ENCODE measurements around the gene ZNF710. TPM values are rescaled to one million over a fixed set of nuclear protein-coding genes. Genes with fewer than 3 reads are reported as not detected.

The ZNF710 gene
- total and polyA plus RNA-seq, 2 of the 4 experiments (the other 2 are of a cell fraction): 7.6 to 8.2 TPM

DNA sequence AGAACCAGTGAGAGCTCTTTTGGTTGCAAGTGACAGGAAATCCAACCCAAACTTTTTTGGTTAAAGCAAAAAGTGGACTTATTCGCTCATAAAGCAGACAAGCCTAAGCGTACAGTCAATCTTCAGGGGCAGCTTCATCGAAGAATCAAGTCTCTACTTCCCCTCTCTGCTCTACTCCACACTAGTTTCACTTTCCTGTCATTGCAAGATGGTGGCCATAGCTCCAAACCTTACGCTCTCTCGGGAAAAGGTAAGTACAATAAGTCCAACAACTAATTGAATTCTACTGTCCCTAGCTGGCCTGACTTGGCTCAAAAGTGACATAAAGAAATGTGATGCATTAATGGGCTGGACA, 24.9 kb upstream of the ZNF710 start:
- H3K79me1 ChIP-seq (ENCODE audit: low read depth in 1 of 2, low read length in 2 of 2): no peaks in the 10 kb centered on the region
- H3K23ac ChIP-seq (ENCODE audit: low read depth, low read length): no peak overlapping the region
- H3K4me3 ChIP-seq (ENCODE audit: insufficient read depth, low read depth, low read length): no peak overlapping the region
- H4K8ac ChIP-seq (ENCODE audit: low read depth in 2 of 2, low read length in 2 of 2): no peak overlapping the region
- WGBS, 2 experiments (ENCODE audit: extremely low coverage in 2 of 2, insufficient read length in 1 of 2): 29% methylated on average over 1 of the region's 5 CpGs; no CpG with 5 or more reads in 1 of the 2 experiments
- no peak overlapping the region for H4K91ac ChIP-seq (ENCODE audit: insufficient read depth, low read depth, low read length)
- H3K9me1 ChIP-seq (ENCODE audit: insufficient read depth, low read length): no peaks in the 10 kb centered on the region
- H4K5ac ChIP-seq (ENCODE audit: low read depth, low read length): no peak overlapping the region
- H3K14ac ChIP-seq (replicated peaks; ENCODE audit: low read depth, low read length): no peak overlapping the region
- intact Hi-C loops (cut with micrococcal nuclease) (no loop called here), dilution Hi-C loops (cut with HindIII; ENCODE audit: low sequenced_read_pairs, unreplicated experiment) (no loop called here), in situ Hi-C loops (cut with MboI; ENCODE audit: low sequenced_read_pairs) (no loop called here)
- H2BK5ac ChIP-seq (ENCODE audit: low read depth, low read length, poor library complexity, severe bottlenecking): no peak overlapping the region
- CTCF ChIA-PET: no interaction called here
- POLR2A ChIA-PET (ENCODE audit: unreplicated experiment): no interaction called here
- H2BK15ac ChIP-seq (ENCODE audit: low read depth, low read length): no peak overlapping the region
- H3K36me3 ChIP-seq (ENCODE audit: control insufficient read depth, insufficient read depth, low read length): no peaks in the 10 kb centered on the region
- TF ChIP-seq CTCF (conservative IDR thresholded peaks at IDR 0.05; ENCODE audit: low read depth, low read length) (no peak), BHLHE40 (IDR thresholded peaks at IDR 0.05; ENCODE audit: low read depth, low read length) (no peak), POLR2A (IDR thresholded peaks at IDR 0.05; ENCODE audit: low read depth, low read length) (no peak), RCOR1 (IDR thresholded peaks at IDR 0.05; ENCODE audit: insufficient replicate concordance, low read length) (no peak), ELK1 (IDR thresholded peaks at IDR 0.05; ENCODE audit: borderline replicate concordance, low read depth, low read length) (no peak), CEBPB (IDR thresholded peaks at IDR 0.05; ENCODE audit: low read depth, low read length) (no peak), RFX5 (IDR thresholded peaks at IDR 0.05; ENCODE audit: low read depth, low read length) (no peak), MXI1 (IDR thresholded peaks at IDR 0.05; ENCODE audit: borderline replicate concordance, low read depth, low read length) (no peak), RAD21 (IDR thresholded peaks at IDR 0.05; ENCODE audit: low read length) (no peak), NFE2L2 (IDR thresholded peaks at IDR 0.05; ENCODE audit: low read depth, low read length) (no peak), CHD1 (IDR thresholded peaks at IDR 0.05; ENCODE audit: low read depth, low read length) (no peak), MAZ (IDR thresholded peaks at IDR 0.05; ENCODE audit: borderline replicate concordance, low read depth, low read length) (no peak)
- TF ChIP-seq, protein P1, sequence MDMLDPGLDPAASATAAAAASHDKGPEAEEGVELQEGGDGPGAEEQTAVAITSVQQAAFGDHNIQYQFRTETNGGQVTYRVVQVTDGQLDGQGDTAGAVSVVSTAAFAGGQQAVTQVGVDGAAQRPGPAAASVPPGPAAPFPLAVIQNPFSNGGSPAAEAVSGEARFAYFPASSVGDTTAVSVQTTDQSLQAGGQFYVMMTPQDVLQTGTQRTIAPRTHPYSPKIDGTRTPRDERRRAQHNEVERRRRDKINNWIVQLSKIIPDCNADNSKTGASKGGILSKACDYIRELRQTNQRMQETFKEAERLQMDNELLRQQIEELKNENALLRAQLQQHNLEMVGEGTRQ (IDR thresholded peaks at IDR 0.05; ENCODE audit: low read depth, low read length): no peak
- no peak overlapping the region for H2AK9ac ChIP-seq (replicated peaks; ENCODE audit: low read depth, low read length, poor library complexity)
- DNase-seq (no peak), ATAC-seq (ENCODE audit: low read depth) (no peak)
- no peak overlapping the region for H3K27ac ChIP-seq (ENCODE audit: insufficient read depth, low read length)
- no peak overlapping the region for H3K18ac ChIP-seq (ENCODE audit: low read depth, low read length)
- no peak overlapping the region for H2BK120ac ChIP-seq (ENCODE audit: low read depth, low read length)
- peaks cover 21% of the 10 kb centered on the region for H3K27me3 ChIP-seq (ENCODE audit: control insufficient read depth, insufficient read depth, low read length)
- no TSS peak for BruUV-seq (replicated peaks)
- no peak overlapping the region for H3K9ac ChIP-seq (ENCODE audit: low read depth, low read length)
- H2AFZ ChIP-seq (replicated peaks; ENCODE audit: low read length, poor library complexity): no peak overlapping the region
- no peak overlapping the region for H2BK20ac ChIP-seq (ENCODE audit: low read depth, low read length)
- no peaks in the 10 kb centered on the region for H4K20me1 ChIP-seq (ENCODE audit: insufficient read depth, low read length)
- H3K4me1 ChIP-seq (ENCODE audit: control insufficient read depth, insufficient read depth, low read length): no peaks in the 10 kb centered on the region
- H3K9me3 ChIP-seq (ENCODE audit: control insufficient read depth, insufficient read depth, low read length): no peaks in the 10 kb centered on the region
- no peak overlapping the region for H3K4me2 ChIP-seq (ENCODE audit: low read depth, low read length)
- H3K4ac ChIP-seq (ENCODE audit: low read depth, low read length): no peak overlapping the region
- H3K56ac ChIP-seq (ENCODE audit: extremely low read depth, insufficient read depth, low read length): no peak overlapping the region
- H2AK5ac ChIP-seq (ENCODE audit: low read depth, low read length): no peak overlapping the region
